Bronchial smooth muscle cell (primary cell): Measurements from ENCODE around the gene VPREB1. TPM values are rescaled to one million over a fixed set of nuclear protein-coding genes. Genes with fewer than 3 reads are reported as not detected.

Source experiments
- total RNA-seq: library from RNA; depleted of rRNA; stranded (reverse); fragments of >200 nt; gene quantifications from 2 replicates; pipeline ENCODE4 v1.2.1, GENCODE V29; 2014

Gene VPREB1, protein sequence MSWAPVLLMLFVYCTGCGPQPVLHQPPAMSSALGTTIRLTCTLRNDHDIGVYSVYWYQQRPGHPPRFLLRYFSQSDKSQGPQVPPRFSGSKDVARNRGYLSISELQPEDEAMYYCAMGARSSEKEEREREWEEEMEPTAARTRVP
- total RNA-seq = not detected in 2 replicates

DNA sequence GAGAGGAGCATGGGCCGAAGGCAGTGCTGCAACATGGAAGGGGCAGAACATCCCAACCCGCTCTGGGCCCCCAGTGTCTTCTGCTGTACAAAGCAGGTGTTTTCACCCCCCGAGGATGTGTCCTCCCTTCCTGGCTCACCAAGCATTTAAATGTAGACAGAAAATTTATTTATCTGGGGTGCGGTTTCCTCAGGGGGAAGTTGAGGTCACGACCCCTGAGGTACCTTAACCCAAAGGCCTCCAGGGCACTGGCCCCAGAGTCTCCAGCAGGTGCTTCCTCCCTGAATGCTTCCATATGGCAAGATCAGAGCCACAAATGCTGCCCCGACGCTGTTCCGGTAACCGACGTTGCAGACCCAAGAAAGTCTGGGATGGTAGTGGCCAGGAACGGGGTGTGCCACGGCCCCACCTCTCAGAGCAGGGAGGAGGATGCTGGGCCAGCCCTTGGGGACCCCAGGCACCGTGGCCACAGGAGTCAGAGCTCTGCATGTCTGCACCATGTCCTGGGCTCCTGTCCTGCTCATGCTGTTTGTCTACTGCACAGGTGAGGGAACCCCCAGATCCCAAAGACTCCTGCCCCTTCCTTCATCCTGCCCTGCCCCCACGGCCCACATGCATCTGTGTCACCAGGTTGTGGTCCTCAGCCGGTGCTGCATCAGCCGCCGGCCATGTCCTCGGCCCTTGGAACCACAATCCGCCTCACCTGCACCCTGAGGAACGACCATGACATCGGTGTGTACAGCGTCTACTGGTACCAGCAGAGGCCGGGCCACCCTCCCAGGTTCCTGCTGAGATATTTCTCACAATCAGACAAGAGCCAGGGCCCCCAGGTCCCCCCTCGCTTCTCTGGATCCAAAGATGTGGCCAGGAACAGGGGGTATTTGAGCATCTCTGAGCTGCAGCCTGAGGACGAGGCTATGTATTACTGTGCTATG, at the start of gene VPREB1:
Gene VPREB1 (plus strand): TSS at position 471 of the 935 bp plus-strand sequence. CDS start 28 bp downstream, at position 499.

